WTC11 (cell line): ENCODE measurements around the gene GJB3. TPM values are rescaled to one million over a fixed set of nuclear protein-coding genes. Genes with fewer than 3 reads are reported as not detected.
A peak's percentile ranks its signal among the peaks of the same experiment; 100 is the strongest.

Experiments used
- ATAC-seq: fragments of 200-7000 bp; cut with Tn5 transposase; 2 replicates; pipeline ENCODE4 v1.10.0; 2021; ENCODE audit warnings: mild to moderate bottlenecking, moderate library complexity
- CTCF ChIA-PET: fragments of 300-600 bp; sonication (Branson Sonifier 250); formaldehyde crosslinking; loops from one replicate; lab custom pipeline; 2021; ENCODE audit warnings: antibody characterized with exemption; lab: Charles Lee
- POLR2A ChIA-PET: fragments of 350-600 bp; sonication (Branson Sonifier 250); formaldehyde crosslinking; loops from one replicate; lab custom pipeline; 2021; ENCODE audit warnings: antibody characterized with exemption; lab: Charles Lee
- DNase-seq: peaks from one replicate; pipeline ENCODE4 v3.0.0; 2021; ENCODE audit warnings: low spot score
- H3K27ac Mint-ChIP-seq: 2 replicates; pipeline ENCODE4 v1.8.0; 2021; ENCODE audit warnings: mixed read lengths
- H3K27me3 Mint-ChIP-seq: 2 replicates; pipeline ENCODE4 v1.8.0; 2021; ENCODE audit warnings: low read depth, mild to moderate bottlenecking, moderate library complexity, mixed read lengths
- H3K36me3 Mint-ChIP-seq: 2 replicates; pipeline ENCODE4 v1.8.0; 2021; ENCODE audit warnings: mixed read lengths
- H3K4me1 Mint-ChIP-seq: 2 replicates; pipeline ENCODE4 v1.8.0; 2022; ENCODE audit warnings: mixed read lengths
- H3K4me3 Mint-ChIP-seq: 2 replicates; pipeline ENCODE4 v1.8.0; 2021; ENCODE audit warnings: mild to moderate bottlenecking, moderate library complexity, mixed read lengths
- H3K9me3 Mint-ChIP-seq: 2 replicates; pipeline ENCODE4 v1.8.0; 2021; ENCODE audit warnings: mixed read lengths
- CREM ChIP-seq: sonication (generic); formaldehyde crosslinking; IDR thresholded peaks from 2 replicates; pipeline ENCODE4 v1.8.1; 2022; ENCODE audit warnings: mild to moderate bottlenecking, missing genetic modification reagents, moderate library complexity
- E2F1 ChIP-seq: sonication (generic); formaldehyde crosslinking; IDR thresholded peaks from 2 replicates; pipeline ENCODE4 v1.8.0; 2022; ENCODE audit warnings: mild to moderate bottlenecking, missing genetic modification reagents
- FOXJ3 ChIP-seq: sonication (generic); formaldehyde crosslinking; IDR thresholded peaks from 2 replicates; pipeline ENCODE4 v1.9.0; 2021; ENCODE audit warnings: missing genetic modification reagents, mild to moderate bottlenecking, borderline replicate concordance
- FOXK1 ChIP-seq: sonication (generic); formaldehyde crosslinking; IDR thresholded peaks from 2 replicates; pipeline ENCODE4 v1.8.0; 2022; ENCODE audit warnings: mild to moderate bottlenecking, moderate library complexity, missing genetic modification reagents
- FOXP1 ChIP-seq: sonication (generic); formaldehyde crosslinking; IDR thresholded peaks from 2 replicates; pipeline ENCODE4 v1.8.0; 2022; ENCODE audit warnings: missing genetic modification reagents, mild to moderate bottlenecking, moderate library complexity, borderline replicate concordance
- GABPB1 ChIP-seq: sonication (generic); formaldehyde crosslinking; IDR thresholded peaks from 2 replicates; pipeline ENCODE4 v1.8.1; 2023; ENCODE audit warnings: mild to moderate bottlenecking, missing genetic modification reagents
- GRHL2 ChIP-seq: fragments of 250-450 bp; sonication (Bioruptor Pico); IDR thresholded peaks from 2 replicates; pipeline ENCODE4 v1.8.0; 2022; ENCODE audit warnings: mild to moderate bottlenecking, moderate library complexity; ENCODE audit not compliant: insufficient replicate concordance, severe bottlenecking
- HMGA2 ChIP-seq: fragments of 250-450 bp; sonication (Bioruptor Pico); IDR thresholded peaks from 2 replicates; pipeline ENCODE4 v1.4.0; 2021; ENCODE audit warnings: mild to moderate bottlenecking, moderate library complexity
- HMGXB4 ChIP-seq: sonication (generic); formaldehyde crosslinking; IDR thresholded peaks from 2 replicates; pipeline ENCODE4 v1.8.1; 2023; ENCODE audit warnings: mild to moderate bottlenecking, moderate library complexity, missing genetic modification reagents
- IRF2 ChIP-seq: sonication (generic); formaldehyde crosslinking; IDR thresholded peaks from 2 replicates; pipeline ENCODE4 v1.8.0; 2022; ENCODE audit warnings: low read depth, missing genetic modification reagents, borderline replicate concordance
- NFATC4 ChIP-seq: fragments of 250-450 bp; sonication (Bioruptor Pico); IDR thresholded peaks from 2 replicates; pipeline ENCODE4 v1.9.0; 2021; ENCODE audit warnings: mild to moderate bottlenecking
- NFYB ChIP-seq: sonication (generic); formaldehyde crosslinking; conservative IDR thresholded peaks from 2 replicates; pipeline ENCODE4 v1.8.0; 2022; ENCODE audit warnings: low read depth, missing genetic modification reagents
- NR3C1 ChIP-seq: sonication (generic); formaldehyde crosslinking; conservative IDR thresholded peaks from 2 replicates; pipeline ENCODE4 v1.8.1; 2023; ENCODE audit warnings: low read depth, mild to moderate bottlenecking, missing genetic modification reagents
- RELA ChIP-seq: sonication (generic); formaldehyde crosslinking; IDR thresholded peaks from 2 replicates; pipeline ENCODE4 v1.8.1; 2022; ENCODE audit warnings: missing genetic modification reagents, mild to moderate bottlenecking, borderline replicate concordance
- SMAD3 ChIP-seq: sonication (generic); formaldehyde crosslinking; IDR thresholded peaks from 2 replicates; pipeline ENCODE4 v1.8.0; 2022; ENCODE audit warnings: missing genetic modification reagents, mild to moderate bottlenecking, borderline replicate concordance
- ZBTB21 ChIP-seq: sonication (generic); formaldehyde crosslinking; IDR thresholded peaks from 2 replicates; pipeline ENCODE4 v1.8.1; 2023; ENCODE audit warnings: mild to moderate bottlenecking, missing genetic modification reagents, borderline replicate concordance
- ZNF138 ChIP-seq: sonication (generic); formaldehyde crosslinking; conservative IDR thresholded peaks from 2 replicates; pipeline ENCODE4 v1.8.1; 2022; ENCODE audit warnings: mild to moderate bottlenecking, moderate library complexity, missing genetic modification reagents
- ZNF317 ChIP-seq: sonication (generic); formaldehyde crosslinking; IDR thresholded peaks from 2 replicates; pipeline ENCODE4 v1.8.1; 2023; ENCODE audit warnings: low read depth, mild to moderate bottlenecking, moderate library complexity, missing genetic modification reagents, borderline replicate concordance
- ZNF416 ChIP-seq: fragments of 250-450 bp; sonication (Bioruptor Pico); IDR thresholded peaks from 2 replicates; pipeline ENCODE4 v1.9.0; 2021; ENCODE audit warnings: mild to moderate bottlenecking, inconsistent platforms
- ZNF423 ChIP-seq: fragments of 250-450 bp; sonication (Bioruptor Pico); IDR thresholded peaks from 2 replicates; pipeline ENCODE4 v2.1.2; 2022; ENCODE audit warnings: mild to moderate bottlenecking, moderate library complexity
- total RNA-seq: library from RNA; stranded (reverse); gene quantifications from 3 replicates; pipeline ENCODE4 v1.2.3, GENCODE V29; 2021
- TF ChIP-seq, protein P1 (sequence below): fragments of 250-450 bp; sonication (Bioruptor Pico); IDR thresholded peaks from 2 replicates; pipeline ENCODE4 v2.1.2; 2022; ENCODE audit warnings: mild to moderate bottlenecking, moderate library complexity
- TF ChIP-seq, protein P2 (sequence below): sonication (generic); formaldehyde crosslinking; IDR thresholded peaks from 2 replicates; pipeline ENCODE4 v1.8.0; 2022; ENCODE audit warnings: mild to moderate bottlenecking, missing genetic modification reagents

The GJB3 gene
- total RNA-seq, 1 experiment from 2014 or later = 0.46 TPM

- H3K27ac Mint-ChIP-seq = no peak overlapping the region
- no peak overlapping the region for H3K4me3 Mint-ChIP-seq
- DNase-seq (no peak), ATAC-seq (no peak)
- POLR2A ChIA-PET = no interaction called here
- CTCF ChIA-PET = interaction anchor here (1.8 to 3.4 kb wide), 2 partner anchors 28 to 35 kb away, joined by 7 to 14 read pairs; partner anchors contain the start of gene SMIM12
- H3K4me1 Mint-ChIP-seq = no peaks in the 10 kb centered on the region
- H3K36me3 Mint-ChIP-seq = no peaks in the 10 kb centered on the region
- no peaks in the 10 kb centered on the region for H3K9me3 Mint-ChIP-seq
- TF ChIP-seq NFYB (CRISPR knock-in tag) = no peak
- no peak for TF ChIP-seq IRF2 (CRISPR knock-in tag)
- no peak for TF ChIP-seq ZNF423 (CRISPR knock-in tag)
- no peak for TF ChIP-seq FOXP1 (CRISPR knock-in tag)
- no peak for TF ChIP-seq NFATC4 (CRISPR knock-in tag)
- TF ChIP-seq RELA (CRISPR knock-in tag) = no peak
- no peak for TF ChIP-seq HMGXB4 (CRISPR knock-in tag)
- TF ChIP-seq ZBTB21 (CRISPR knock-in tag) = no peak
- no peak for TF ChIP-seq ZNF317 (CRISPR knock-in tag)
- TF ChIP-seq NR3C1 (CRISPR knock-in tag) = no peak
- TF ChIP-seq, protein P1, sequence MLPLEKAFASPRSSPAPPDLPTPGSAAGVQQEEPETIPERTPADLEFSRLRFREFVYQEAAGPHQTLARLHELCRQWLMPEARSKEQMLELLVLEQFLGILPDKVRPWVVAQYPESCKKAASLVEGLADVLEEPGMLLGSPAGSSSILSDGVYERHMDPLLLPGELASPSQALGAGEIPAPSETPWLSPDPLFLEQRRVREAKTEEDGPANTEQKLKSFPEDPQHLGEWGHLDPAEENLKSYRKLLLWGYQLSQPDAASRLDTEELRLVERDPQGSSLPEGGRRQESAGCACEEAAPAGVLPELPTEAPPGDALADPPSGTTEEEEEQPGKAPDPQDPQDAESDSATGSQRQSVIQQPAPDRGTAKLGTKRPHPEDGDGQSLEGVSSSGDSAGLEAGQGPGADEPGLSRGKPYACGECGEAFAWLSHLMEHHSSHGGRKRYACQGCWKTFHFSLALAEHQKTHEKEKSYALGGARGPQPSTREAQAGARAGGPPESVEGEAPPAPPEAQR (CRISPR knock-in tag) = no peak
- TF ChIP-seq, protein P2, sequence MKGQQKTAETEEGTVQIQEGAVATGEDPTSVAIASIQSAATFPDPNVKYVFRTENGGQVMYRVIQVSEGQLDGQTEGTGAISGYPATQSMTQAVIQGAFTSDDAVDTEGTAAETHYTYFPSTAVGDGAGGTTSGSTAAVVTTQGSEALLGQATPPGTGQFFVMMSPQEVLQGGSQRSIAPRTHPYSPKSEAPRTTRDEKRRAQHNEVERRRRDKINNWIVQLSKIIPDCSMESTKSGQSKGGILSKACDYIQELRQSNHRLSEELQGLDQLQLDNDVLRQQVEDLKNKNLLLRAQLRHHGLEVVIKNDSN (CRISPR knock-in tag) = no peak
- no peak for TF ChIP-seq SMAD3
- TF ChIP-seq E2F1 = no peak
- TF ChIP-seq GRHL2 (CRISPR knock-in tag) = no peak
- TF ChIP-seq ZNF416 (CRISPR knock-in tag) = no peak
- no peak for TF ChIP-seq FOXK1 (CRISPR knock-in tag)
- no peak for TF ChIP-seq CREM (CRISPR knock-in tag)
- TF ChIP-seq ZNF138 = no peak
- TF ChIP-seq HMGA2 = no peak
- H3K27me3 Mint-ChIP-seq = no peaks in the 10 kb centered on the region; the same call in 1 of the 2 replicates
Observed at GRCh38 chr1:34824817-34825454, 43.9 kb downstream of the GJB3 start.

GRCh38 chr1:34825455-34826091 is 44.6 kb downstream of the GJB3 start:
- DNase-seq = no peak
- TF ChIP-seq GABPB1 (CRISPR knock-in tag) = 0 out of 2 replicates have a peak, but pooled peaks have one; percentile 47
- TF ChIP-seq FOXJ3 (CRISPR knock-in tag) = no peak
- TF ChIP-seq, all 79 proteins: peak for 1
- ATAC-seq = no peak

More at GRCh38 chr1:34825455-34826091, 44.6 kb downstream of the GJB3 start:
- Mint-ChIP-seq H3K27me3 (no peaks in the 10 kb centered on the region; the same call in 1 of the 2 replicates), H3K36me3 (no peaks in the 10 kb centered on the region), H3K9me3 (no peaks in the 10 kb centered on the region), H3K27ac (no peak overlapping the region), H3K4me3 (no peak overlapping the region), H3K4me1 (no peaks in the 10 kb centered on the region)
- CTCF ChIA-PET = interaction anchor here (1.8 to 3.4 kb wide), 2 partner anchors 27 to 34 kb away, joined by 7 to 14 read pairs; partner anchors contain the start of gene SMIM12
- POLR2A ChIA-PET = no interaction called here
